GM18499 (cell line): ENCODE measurements around the gene DYNC2H1.

ENCODE experiments used
- ATAC-seq: cut with Tn5 transposase; IDR thresholded peaks from one replicate; pipeline ENCODE4 v1.9.1; 2021; ENCODE audit warnings: moderate number of reproducible peaks; ENCODE audit not compliant: insufficient read depth, unreplicated experiment

DYNC2H1 gene

DNA sequence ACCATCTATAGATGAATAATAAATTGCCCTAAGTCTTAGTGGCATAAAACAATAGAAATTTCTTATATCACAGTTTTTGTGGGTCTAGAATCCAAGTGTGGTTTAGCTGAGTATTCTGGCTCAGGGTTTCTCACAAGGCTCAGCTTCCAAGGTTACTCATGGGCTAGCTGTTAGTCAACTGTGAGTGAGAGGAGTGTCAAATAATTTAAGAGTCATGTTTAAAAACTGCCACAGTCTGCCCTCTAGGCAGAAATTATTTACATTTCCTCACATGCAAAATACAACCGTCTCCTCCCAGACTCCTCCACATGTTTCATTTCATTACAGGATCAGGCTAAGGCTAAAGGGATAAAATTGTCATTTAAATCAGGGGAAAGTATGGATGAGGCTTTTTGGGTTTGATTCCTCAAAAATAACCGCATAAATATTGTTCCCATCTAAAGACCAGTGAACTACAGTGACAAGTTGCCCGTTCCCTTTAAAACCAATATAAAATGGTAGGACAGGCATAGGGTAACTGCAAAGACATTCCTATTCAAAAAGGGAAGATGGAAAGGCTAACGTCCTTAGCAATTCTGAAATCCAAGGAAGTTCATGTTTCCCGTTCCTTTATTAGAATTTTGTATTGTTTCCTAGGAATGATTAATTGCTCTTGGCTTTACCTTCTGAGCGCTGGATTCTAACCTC is 324.3 kb downstream of the DYNC2H1 start:
- ATAC-seq, result no peak

DNA sequence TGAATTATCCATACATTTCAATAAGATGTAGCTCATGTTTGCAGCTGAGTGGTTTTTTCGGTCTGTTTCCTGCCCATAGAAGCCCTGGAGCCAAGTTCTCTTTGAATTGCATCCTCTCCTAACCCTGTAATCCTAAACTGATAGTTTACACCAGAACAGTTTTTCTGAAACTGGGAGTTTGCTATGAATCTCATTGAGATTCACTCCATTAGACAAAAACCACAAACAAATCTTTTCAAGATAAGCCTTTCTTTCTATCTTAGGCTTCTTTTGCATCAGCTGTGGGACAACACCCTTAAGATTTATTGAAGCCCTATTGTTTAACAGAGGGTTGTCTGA is 324.8 kb downstream of the DYNC2H1 start:
- ATAC-seq, result no peak

DNA sequence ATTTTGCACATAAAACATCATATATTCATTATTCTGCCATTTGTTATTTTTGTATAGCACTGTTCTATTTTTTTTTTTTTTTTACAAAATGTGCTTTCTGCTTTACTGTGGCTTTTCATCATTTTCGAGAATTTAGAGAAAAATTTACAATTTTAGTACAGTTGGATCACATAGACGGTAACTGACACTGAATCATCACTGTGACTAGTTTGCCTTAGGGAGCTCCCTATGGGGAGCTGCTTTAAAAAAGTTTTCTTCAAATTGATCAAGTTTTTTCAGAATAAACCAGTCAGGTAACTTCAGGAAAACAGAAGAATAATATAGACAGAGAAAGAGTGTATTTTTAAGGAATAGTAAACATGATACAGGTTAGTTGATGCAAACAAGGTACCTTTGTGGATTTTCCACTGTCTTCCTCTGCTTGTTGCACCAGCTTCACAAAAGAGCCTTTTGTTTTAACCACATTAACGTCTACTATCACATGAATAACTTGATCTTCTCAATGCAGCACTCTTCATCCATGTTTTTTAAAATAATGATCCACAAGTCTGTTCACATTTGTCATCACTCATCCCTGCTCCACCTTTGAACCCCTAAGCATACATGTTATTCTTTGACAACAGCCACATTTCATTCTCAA is 327.0 kb downstream of the DYNC2H1 start:
- no peak for ATAC-seq

DNA sequence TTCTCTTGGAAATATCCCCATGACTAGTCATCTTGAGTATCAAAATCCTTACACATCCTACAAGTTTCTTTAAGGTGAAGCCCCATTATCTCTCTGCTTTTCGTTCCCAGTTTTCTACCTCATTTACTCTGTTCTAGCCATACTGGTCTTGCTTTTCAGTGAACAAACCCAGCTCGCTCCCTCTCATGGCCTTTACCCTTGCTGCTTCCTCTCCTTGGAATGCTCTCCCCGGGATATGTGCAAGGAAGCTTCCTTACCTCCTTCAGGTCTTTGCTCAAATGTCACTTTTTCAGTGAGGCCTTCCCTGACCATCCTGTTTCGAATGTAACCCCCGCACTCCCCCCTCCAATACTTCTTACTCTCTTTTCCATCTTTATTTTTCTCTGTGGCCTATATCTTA is 331.8 kb downstream of the DYNC2H1 start:
- no peak for ATAC-seq

DNA sequence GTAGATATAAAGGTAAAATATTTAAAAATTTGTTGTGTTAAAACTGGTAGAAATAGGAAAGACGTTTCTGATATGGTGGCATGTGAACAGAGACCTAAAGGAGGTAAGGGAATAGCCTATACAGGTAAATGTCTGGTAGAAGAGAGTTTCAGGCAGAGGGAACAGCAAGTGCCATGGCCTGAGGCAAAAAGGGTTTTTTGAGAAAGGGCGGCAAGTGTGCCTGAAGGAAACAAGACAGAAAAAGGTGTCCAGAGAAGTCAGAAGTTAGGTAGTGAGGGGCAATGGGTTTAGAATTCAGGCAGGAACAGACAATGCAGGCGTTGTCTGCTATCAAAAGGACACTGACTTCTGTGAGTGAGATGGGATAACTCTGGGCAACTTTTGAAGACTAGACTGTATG is 339.7 kb downstream of the DYNC2H1 start:
- no peak for ATAC-seq

DNA sequence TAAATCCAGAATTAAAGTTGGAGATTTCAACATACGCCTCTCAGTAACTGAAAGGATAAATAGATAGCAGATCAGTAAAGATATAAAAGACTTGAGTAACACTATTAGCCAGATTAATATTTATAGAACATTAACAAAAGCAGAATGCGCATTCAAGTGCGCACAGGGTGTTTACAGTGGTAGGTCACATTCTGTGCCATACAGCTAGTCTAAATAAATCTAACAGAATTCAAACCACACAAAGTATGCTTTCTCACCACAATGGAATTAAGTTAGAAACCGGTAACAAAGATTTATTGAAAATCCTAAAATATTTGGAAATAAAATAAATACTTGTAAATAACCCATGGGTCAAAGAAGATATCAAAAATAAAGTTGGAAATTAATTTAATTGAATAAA is 341.0 kb downstream of the DYNC2H1 start:
- ATAC-seq, result no peak

DNA sequence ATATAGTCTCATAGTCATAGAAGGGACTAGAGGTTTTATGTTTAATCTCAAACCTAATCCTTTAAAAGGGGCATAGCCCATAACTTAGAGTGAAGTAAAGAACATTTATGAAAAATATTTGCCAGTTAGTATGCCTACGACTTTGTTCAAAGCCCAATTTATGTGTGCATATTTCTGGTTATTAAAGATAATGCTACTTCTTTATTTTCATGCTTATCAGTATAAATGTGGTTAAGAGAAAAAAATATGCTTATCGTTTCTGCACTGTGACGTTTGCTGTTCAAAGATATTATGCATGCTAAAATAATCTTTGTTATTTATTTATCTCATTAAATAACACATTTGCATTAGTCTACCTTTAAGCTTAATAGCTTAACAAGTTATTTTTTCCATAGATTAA is 343.9 kb downstream of the DYNC2H1 start:
- ATAC-seq, result no peak

DNA sequence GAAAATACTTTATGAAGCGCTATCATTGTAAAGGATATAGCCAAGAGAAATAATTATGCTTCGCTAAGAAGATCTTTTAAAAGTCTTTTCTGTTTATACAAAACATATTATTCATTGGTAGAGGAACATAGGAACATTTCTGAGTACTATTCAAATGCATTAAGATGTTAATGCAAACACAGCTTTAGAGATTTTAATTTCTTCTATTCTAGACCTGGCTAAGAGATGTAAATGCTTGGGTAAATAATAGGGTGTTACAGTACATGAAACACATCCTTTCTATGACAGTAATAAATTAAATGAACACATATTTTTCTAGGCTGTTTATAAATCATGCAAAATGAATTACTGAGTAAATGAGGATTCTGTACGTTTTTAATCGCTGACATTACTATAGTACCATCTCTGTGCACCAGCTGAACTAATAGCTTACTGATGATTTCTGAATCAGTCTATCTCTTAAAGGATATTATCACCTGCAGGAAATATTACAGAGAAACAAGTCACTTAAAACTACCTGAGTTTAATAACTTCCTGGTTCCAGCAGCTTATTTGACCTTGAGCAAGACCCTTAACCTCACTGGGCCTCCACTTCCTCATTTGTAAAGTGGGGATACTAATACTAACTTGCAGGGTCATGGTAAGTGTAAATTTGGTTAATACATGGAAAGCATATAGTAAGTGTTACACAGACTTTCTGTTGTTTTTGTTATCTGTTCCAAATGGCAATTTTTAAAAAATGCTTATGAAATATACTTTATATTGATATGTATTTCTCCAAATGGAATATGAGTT is 344.9 kb downstream of the DYNC2H1 start:
- no peak for ATAC-seq

DNA sequence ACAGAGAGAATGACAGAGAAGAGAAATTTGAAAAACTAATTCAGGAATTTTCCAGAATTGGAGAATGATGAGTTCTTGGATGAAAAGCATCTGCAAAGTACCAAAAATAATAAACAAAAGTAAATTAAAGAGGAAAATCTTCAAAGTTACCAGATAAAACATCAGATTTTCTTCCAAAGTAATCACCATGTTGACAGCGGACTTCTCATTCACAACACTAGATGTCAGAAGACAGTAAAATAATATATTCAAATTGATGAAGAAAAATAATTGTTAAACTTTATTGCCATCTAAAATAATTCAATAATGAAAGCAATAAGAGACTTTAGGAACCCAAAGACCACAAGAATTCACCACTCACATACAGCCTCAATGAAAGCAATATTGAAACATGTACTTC is 355.2 kb downstream of the DYNC2H1 start:
- no peak for ATAC-seq

DNA sequence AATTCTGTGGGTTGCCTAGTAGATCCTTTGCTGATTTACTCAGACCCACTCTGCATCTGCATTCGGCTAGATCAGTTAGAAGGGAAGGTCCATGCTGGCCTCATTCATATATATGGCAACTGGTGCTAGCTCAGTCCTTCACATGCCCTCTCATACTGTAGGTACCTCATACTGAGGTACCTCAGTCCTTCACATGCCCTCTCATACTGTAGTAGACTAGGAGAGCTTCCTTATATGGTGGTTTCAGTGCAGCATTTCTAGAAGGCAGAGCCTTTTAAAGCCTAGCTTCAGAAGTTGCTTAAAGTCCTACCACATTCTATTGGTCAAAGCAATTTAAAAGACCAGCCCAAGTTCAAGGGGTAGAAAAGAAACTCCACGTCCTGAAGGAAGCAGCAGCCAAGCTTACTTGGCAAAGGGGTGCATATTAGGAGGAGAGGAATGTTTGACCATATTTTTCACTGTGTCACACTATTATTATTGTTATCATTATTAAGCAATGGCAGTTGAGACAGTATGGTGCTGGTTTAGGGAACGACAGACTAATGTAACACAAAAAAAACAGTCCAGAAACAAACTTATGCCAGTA is 356.4 kb downstream of the DYNC2H1 start:
- no peak for ATAC-seq

DNA sequence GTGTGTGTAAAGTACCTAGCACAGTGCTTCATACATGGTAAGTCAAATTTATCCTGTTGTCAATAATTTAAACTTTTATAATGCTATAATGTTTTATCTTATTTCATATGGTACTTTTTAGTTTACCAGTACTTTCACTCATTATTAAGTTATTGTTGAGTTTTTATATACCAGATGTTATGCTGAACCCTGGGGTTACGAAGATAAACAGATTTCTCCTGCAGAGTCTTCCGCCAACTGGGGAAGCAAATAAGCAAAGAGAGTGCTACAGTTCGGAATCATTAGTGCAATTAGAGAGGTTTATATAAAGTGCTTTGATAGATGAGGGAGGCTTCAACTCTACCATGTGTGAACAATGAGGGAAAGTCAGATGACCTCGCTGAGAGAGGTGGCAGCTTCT is 362.3 kb downstream of the DYNC2H1 start:
- no peak for ATAC-seq

DNA sequence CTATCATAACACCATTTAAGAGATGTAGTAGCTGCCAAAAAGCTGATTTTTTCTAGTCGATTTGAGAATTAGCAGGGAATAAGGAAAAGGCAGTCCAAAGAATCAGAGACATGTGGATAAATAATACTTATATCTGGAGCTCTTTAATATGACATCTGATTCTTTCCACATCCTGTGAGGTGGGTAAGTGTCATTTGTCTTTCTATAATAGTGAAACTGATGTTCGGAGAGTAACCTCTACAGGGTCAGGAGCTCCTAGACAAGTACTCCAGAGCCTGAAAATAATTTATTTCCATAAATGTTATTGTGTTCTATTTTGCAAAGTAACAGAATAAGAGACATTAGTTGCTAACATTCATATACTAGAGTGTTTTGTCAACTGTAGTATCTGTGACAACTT is 367.6 kb downstream of the DYNC2H1 start:
- ATAC-seq, result no peak

DNA sequence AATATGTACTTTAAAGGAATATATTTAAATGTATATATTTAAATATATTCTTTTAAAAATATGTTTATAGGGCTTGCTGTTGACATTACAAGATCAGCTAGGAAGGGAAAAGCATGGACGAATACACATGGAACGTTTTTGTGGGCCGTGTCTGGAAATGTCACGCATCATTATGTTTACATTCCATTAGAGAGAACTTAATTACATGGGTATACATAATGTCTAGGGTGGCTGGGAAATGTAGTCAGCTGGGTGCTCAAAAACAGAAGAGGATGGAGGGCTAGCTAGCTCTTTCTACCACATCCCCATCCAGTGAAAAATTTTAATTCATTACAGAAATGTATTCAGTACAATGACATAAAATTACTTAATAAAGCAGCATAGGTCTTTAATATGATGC is 371.2 kb downstream of the DYNC2H1 start:
- no peak for ATAC-seq

DNA sequence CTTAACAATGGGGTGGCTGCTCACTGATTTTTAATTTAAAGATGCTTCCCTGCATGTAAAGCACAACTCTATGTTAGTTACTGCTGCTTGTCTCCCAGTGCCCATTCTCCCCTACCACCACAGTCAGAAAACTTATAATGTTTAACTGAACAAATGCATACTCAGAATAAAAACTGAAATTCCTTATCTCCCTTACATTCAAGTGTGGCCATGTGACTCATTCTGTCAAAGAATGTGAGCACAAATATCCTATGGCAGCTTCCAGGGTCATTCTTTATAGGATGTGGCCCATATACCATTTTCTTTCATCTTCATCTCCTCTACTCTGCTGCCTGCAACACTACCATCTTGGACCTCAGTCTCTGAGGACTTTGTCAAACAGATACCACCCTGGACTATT is 374.8 kb downstream of the DYNC2H1 start:
- ATAC-seq, result no peak

DNA sequence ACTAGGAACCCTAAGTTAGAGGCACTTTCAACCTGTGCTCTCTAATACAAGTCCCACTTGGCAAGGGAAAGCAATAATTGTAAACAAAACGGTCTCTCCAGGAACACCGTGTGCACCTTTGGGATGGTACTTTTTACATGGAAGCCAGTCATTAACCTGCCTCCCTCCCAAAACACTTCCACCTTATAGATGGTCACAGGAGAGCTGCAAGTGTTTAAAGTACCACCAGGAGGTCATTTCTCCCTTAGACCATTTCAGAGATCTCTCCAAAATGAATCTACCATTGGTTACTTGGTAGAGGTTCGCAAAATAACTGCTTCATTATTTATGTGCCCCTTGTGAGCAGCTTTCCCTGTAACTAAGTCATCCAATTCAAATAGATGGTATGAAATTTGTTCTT is 375.3 kb downstream of the DYNC2H1 start:
- no peak for ATAC-seq

DNA sequence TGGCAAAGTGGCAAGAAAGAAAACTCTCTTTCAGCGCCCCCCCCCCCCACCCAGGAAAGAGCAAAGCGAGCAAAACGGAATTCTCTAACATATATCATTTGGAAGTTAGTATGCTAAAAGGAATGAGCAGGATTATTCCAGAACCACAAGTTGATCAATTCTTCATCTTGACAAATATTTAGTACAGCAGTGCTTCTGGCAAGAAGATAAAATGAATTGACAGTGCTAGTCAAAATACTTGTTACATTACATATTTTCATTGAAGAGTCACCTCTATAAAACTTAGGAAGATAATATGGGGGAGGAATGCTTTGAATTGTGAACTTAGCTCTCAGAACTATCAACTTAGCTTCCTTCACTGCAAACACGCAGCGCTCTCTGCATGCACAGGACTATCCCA is 377.4 kb downstream of the DYNC2H1 start:
- ATAC-seq, result no peak

DNA sequence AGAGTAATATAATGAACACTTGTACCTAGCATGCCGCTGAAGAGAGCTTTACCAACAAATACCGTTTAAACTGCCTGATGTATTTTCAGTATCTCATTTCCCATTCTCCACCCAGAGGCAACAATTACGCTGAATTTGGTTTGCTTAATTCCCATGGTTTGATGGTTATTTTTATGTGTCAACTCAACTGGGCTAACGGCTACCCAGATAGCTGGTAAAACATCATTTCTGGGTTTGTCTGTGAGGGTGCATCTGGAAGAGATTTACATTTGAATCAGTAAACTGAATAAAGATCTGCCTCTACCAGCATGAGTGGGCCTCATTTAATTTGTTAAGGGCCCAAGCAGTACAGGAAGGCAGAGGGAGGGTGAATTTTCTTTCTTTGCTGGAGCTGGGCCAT is 377.9 kb downstream of the DYNC2H1 start:
- ATAC-seq, result no peak

DNA sequence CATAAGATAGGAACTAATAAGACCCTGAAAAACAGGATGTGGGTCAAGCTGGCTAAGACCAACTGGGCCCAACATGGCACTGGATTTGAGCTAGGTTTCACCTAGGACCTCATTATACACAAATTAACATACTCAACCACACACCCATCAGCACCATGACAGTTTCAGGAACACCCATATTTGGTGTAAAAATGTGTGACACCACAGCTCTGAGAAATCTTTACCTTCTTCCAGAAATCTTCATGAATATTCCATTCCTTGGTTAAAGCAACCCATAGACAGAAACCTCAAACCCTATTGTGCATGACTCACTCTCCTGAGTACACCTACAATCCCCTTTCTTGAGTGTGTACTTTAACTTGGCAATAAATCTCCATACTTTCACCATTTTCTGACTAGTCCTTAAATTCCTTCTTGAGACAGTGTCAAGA is 378.8 kb downstream of the DYNC2H1 start:
- no peak for ATAC-seq

DNA sequence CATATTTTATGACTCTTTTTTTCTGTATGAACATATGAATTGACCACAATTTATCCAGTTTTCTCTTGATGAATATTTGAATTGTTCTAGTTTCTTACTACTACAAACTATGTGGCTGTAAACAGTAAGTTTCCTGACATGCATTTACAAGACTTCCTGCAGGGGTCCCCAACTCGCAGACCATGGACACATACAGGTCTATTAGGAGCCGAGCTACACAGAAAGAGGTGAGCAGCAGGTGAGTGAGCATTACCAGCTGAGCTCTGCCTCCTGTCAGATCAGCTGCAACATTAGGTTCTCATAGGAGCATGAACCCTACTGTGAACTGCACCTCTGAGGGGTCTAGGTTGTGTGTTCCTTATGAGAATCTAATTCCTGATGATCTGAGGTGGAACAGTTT is 379.4 kb downstream of the DYNC2H1 start:
- no peak for ATAC-seq

DNA sequence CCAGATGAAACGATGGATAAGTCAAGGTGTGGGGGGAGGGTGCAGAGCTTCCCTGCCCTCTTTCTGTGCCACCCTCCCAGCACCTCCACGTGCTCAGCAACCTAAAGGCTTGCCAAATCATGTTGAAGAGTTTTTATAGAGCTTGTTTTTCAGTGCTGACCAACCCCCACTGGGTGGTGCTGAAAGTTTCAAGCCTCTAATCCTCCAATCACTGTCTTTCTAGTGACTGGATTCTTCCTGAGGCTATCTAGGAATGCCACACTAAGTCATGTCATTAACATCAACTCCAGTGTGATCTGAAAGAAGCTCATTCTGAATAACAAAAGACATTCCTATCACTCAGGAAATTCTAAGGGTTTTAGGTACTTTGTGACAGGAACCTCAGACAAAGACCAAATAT is 382.6 kb downstream of the DYNC2H1 start:
- ATAC-seq, result no peak

DNA sequence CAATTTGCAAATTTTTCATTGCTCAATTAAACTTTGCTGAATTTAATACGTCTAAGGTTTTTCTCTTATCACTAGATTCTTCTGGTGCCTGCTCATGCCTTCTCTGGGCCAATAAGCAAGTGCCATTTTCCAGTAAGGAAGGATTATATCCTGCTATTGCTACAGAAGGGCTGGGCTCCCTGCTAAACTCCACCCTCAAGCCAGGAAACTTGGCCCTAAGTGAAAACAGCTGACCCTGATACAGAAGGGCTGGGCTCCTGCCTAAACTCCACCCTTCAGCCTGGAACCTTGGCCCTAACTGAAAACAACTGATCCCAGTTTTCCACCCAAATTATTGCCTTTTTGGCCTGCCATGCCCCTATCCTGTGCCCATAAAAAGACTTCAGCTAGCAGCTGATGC is 385.3 kb downstream of the DYNC2H1 start:
- no peak for ATAC-seq
